ENCODE data around the gene TMC7. TPM values are rescaled to one million over a fixed set of nuclear protein-coding genes. Genes with fewer than 3 reads are reported as not detected.

The TMC7 gene
- 0.50 and 0.89 TPM in 2 replicates for total RNA-seq

GRCh38 chr16:18983565-18984434, at the start of gene TMC7:
Gene TMC7, plus strand, starts transcription at chr16:18983934. Its CDS starts 130 bp downstream, at chr16:18984064.

GRCh38 chr16:19067349-19068236, 83.9 kb downstream of the TMC7 start, which contains the start of gene COQ7:
Gene COQ7, plus strand, starts transcription at chr16:19067614. Its CDS starts 51 bp downstream, at chr16:19067665.

Other genes starting within 250 kb of the TMC7 start
- gene RPS15A, start 193.6 kb upstream of the TMC7 start, total RNA-seq: 1,572 and 2,129 TPM in 2 replicates
- gene ARL6IP1, start 182.4 kb upstream of the TMC7 start, total RNA-seq: 412 and 762 TPM in 2 replicates
- gene SMG1, start 57.5 kb upstream of the TMC7 start, total RNA-seq: 89.4 and 92.5 TPM in 2 replicates
- 21.1 and 25.7 TPM in 2 replicates for gene COQ7, start 83.7 kb downstream of the TMC7 start, total RNA-seq
- gene ITPRIPL2, start 130.0 kb downstream of the TMC7 start, total RNA-seq: 43.4 and 50.7 TPM in 2 replicates
- gene SYT17, start 184.3 kb downstream of the TMC7 start, total RNA-seq: under 0.01 and 0.12 TPM in 2 replicates